ENCODE measurements around the gene ZNF454. TPM values are rescaled to one million over a fixed set of nuclear protein-coding genes. Genes with fewer than 3 reads are reported as not detected.

Gene ZNF454
- total RNA-seq, 1 experiment from 2014 or later: not detected

DNA sequence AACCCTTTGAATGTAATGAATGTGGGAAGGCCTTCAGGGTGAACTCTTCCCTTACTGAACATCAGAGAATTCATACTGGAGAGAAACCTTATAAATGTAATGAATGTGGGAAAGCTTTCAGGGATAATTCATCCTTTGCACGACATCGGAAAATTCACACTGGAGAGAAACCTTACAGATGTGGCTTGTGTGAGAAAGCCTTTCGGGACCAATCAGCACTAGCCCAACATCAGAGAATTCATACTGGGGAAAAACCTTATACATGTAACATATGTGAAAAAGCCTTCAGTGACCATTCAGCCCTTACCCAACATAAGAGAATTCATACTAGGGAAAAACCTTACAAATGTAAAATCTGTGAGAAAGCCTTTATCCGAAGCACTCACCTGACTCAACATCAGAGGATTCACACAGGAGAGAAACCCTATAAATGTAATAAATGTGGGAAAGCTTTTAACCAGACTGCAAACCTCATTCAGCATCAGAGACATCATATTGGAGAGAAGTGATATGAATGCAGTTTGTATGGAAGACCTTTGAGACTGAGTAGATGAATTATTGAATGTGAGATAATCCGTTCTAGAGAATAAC, 24.6 kb downstream of the ZNF454 start:
- intact Hi-C loops (cut with micrococcal nuclease; ENCODE audit: unreplicated experiment): no loop called here
- H4K20me1 ChIP-seq (ENCODE audit: insufficient read depth): no peaks in the 10 kb centered on the region
- no peaks in the 10 kb centered on the region for H3F3A ChIP-seq (ENCODE audit: insufficient read depth, low read depth)
- 0 out of 2 replicates have a peak, but pooled peaks cover 3% of the 10 kb centered on the region for H3K27me3 ChIP-seq (ENCODE audit: insufficient read depth, low read depth)
- ChIA-PET POLR2A (ENCODE audit: unreplicated experiment) (no interaction called here), CTCF (no interaction called here)
- H3K36me3 ChIP-seq (ENCODE audit: low read depth): no peaks in the 10 kb centered on the region
- no peak overlapping the region for H2AFZ ChIP-seq
- H3K79me2 ChIP-seq (ENCODE audit: low read depth): no peaks in the 10 kb centered on the region
- no peak for TF ChIP-seq CTCF (conservative IDR thresholded peaks at IDR 0.05)
- no peak for TF ChIP-seq EZH2 (IDR thresholded peaks at IDR 0.05; ENCODE audit: low read depth)
- H3K9me2 ChIP-seq (ENCODE audit: insufficient read depth): no peaks in the 10 kb centered on the region
- H3K4me3 ChIP-seq: no peak overlapping the region
- H3K27ac ChIP-seq: no peak overlapping the region
- H3K4me2 ChIP-seq: no peak overlapping the region
- BruUV-seq (replicated peaks): no TSS peak
- DNase-seq: no peak
- no peaks in the 10 kb centered on the region for H3K4me1 ChIP-seq (replicated peaks; ENCODE audit: insufficient read depth)
- H3K9me3 ChIP-seq (ENCODE audit: insufficient read depth, low read depth): peaks cover 13% of the 10 kb centered on the region; the same call in 1 of the 2 replicates

DNA sequence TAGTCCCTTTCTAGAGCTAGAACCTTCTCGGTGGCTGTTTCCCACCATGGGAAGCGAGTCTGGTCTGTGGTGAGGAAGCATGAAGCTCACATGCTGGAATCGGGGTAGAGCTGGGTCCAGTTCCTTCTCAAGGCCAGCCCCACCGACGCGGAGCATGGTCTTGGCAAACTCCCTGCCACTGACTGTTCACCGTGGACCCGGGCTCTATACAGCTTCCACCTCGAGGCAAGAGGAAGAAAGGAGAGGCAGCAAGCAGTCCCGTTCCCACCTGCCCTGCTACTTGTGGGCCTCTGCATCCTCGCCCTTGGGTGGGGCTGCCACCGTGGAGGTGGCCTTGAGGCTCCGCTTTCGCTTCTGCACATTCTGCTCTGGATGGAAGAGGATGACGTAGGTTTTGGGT, 40.4 kb downstream of the ZNF454 start:
- Histone ChIP-seq H3K36me3 (ENCODE audit: low read depth) (no peaks in the 10 kb centered on the region), H2AFZ (no peak overlapping the region), H3K4me1 (replicated peaks; ENCODE audit: insufficient read depth) (no peaks in the 10 kb centered on the region), H3K4me2 (no peak overlapping the region), H3K9me2 (ENCODE audit: insufficient read depth) (no peaks in the 10 kb centered on the region), H3K9me3 (ENCODE audit: insufficient read depth, low read depth) (0 out of 2 replicates have a peak, but pooled peaks cover 4% of the 10 kb centered on the region), H3F3A (ENCODE audit: insufficient read depth, low read depth) (no peaks in the 10 kb centered on the region), H3K27me3 (ENCODE audit: insufficient read depth, low read depth) (peaks cover 66% of the 10 kb centered on the region), H4K20me1 (ENCODE audit: insufficient read depth) (no peaks in the 10 kb centered on the region), H3K4me3 (no peak overlapping the region), H3K79me2 (ENCODE audit: low read depth) (no peaks in the 10 kb centered on the region), H3K27ac (no peak overlapping the region)
- no TSS peak for BruUV-seq (replicated peaks)
- intact Hi-C loops (cut with micrococcal nuclease; ENCODE audit: unreplicated experiment): no loop called here
- DNase-seq: no peak
- TF ChIP-seq EZH2 (IDR thresholded peaks at IDR 0.05; ENCODE audit: low read depth) (no peak), CTCF (conservative IDR thresholded peaks at IDR 0.05) (no peak)
- ChIA-PET CTCF (no interaction called here), POLR2A (ENCODE audit: unreplicated experiment) (no interaction called here)

- TF ChIP-seq EZH2 (IDR thresholded peaks at IDR 0.05; ENCODE audit: low read depth) (no peak), CTCF (conservative IDR thresholded peaks at IDR 0.05) (no peak)
- no peak overlapping the region for H2AFZ ChIP-seq
Measured at GRCh38 chr5:178982941-178983340, 41.9 kb downstream of the ZNF454 start.

More at GRCh38 chr5:178982941-178983340, 41.9 kb downstream of the ZNF454 start:
- H3F3A ChIP-seq (ENCODE audit: insufficient read depth, low read depth): no peaks in the 10 kb centered on the region
- DNase-seq: no peak
- ChIA-PET POLR2A (ENCODE audit: unreplicated experiment) (no interaction called here), CTCF (no interaction called here)
- no peak overlapping the region for H3K4me2 ChIP-seq
- H3K4me3 ChIP-seq: no peak overlapping the region
- peaks cover 64% of the 10 kb centered on the region for H3K27me3 ChIP-seq (ENCODE audit: insufficient read depth, low read depth)
- H3K79me2 ChIP-seq (ENCODE audit: low read depth): no peaks in the 10 kb centered on the region
- H3K36me3 ChIP-seq (ENCODE audit: low read depth): no peaks in the 10 kb centered on the region
- BruUV-seq (replicated peaks): no TSS peak
- no peaks in the 10 kb centered on the region for H3K4me1 ChIP-seq (replicated peaks; ENCODE audit: insufficient read depth)
- no peaks in the 10 kb centered on the region for H4K20me1 ChIP-seq (ENCODE audit: insufficient read depth)
- intact Hi-C loops (cut with micrococcal nuclease; ENCODE audit: unreplicated experiment): no loop called here
- 0 out of 2 replicates have a peak, but pooled peaks cover 2% of the 10 kb centered on the region for H3K9me3 ChIP-seq (ENCODE audit: insufficient read depth, low read depth)
- no peaks in the 10 kb centered on the region for H3K9me2 ChIP-seq (ENCODE audit: insufficient read depth)
- H3K27ac ChIP-seq: no peak overlapping the region
